ENCODE measurements around the gene CCDC74B. TPM values are rescaled to one million over a fixed set of nuclear protein-coding genes. Genes with fewer than 3 reads are reported as not detected.
"Not testable (repeated sequence)": the region's sequence is repeated elsewhere in the genome, so short reads cannot be mapped to it uniquely, and the experiment has no call there.

The CCDC74B gene
- total RNA-seq (ENCODE audit: insufficient read depth, low replicate concordance) = 1.7 TPM

DNA sequence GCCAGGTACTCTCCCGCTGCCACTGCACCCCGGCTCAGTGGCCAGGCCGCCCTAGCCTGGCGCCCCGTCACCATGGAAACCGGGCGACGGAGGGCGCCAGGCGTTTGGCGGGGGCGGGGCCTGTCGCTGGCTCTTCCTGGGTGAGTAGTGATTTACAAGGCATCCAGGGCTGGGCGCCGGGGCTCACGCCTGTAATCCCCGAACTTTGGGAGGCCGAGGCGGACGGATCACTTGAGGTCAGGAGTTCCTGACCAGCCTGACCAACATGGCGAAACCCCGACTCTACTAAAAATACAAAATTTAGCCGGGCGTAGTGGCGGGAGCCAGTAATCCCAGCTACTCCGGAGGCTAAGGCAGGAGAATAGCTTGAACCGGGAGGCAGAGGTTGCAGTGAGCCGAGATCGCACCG is at the start of gene CCDC74B:
Gene CCDC74B, minus strand, starts transcription at position 107 of the 409 bp plus-strand sequence. CDS start 116 bp downstream, outside the sequence.
- DNase-seq (ENCODE audit: low spot score) = peak; percentile 10

DNA sequence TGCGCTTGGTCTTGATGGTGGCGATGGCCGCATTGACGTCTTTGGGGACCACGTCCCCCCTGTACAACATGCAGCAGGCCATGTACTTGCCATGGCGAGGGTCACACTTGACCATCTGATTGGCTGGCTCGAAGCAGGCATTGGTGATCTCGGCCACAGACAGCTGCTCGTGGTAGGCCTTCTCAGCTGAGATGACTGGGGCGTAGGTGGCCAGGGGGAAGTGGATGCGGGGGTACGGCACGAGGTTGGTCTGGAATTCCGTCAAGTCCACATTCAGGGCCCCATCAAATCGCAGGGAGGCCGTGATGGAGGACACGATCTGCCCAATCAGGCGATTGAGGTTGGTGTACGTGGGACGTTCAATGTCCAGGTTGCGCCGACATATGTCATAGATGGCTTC is 48.9 kb upstream of the CCDC74B start:
- DNase-seq (ENCODE audit: low spot score) = not testable (repeated sequence)

DNA sequence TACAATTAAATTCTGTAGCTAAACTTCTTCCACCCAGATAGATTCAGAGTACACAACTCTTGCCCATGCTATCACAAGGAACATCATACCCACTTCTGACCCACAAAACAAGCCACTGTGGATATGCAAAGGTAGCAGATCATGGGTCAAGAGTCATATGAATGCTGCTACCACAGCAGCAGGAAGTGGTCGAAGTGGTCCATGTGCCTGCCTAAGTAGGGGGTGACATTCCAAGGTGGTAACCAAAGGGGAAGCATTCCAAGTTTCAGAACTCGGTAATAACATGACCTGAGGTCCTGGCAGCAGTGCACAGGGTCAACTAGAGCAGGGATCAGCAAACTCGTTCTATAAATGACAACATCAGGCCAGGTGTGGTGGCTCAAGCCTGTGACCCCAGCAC is 47.5 kb upstream of the CCDC74B start:
- DNase-seq (ENCODE audit: low spot score) = not testable (repeated sequence)

DNA sequence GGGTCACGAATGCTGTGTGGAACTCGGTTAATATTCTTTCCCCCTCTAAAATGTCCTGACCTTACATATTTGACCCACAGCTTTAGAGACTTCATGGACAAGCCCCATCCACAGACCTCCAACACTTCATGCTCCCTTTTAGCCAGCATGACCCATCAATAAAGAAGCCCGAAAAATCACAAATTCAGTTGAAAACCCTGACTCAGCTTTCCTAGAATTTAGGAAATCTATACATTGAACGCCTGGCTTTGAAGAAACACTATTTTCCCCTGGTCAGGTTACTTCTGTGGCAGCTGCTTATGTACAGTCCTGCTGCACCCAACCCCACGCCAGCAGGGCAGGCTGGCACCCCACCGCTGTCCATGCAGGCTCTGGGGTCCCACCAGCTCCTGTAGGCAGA is 46.4 kb upstream of the CCDC74B start:
- not testable (repeated sequence) for DNase-seq (ENCODE audit: low spot score)

GRCh38 chr2:130190237-130190636 is 45.3 kb upstream of the CCDC74B start:
- DNase-seq (ENCODE audit: low spot score) = no peak

- not testable (repeated sequence) for DNase-seq (ENCODE audit: low spot score)
Observed at GRCh38 chr2:130188958-130189357, 44.0 kb upstream of the CCDC74B start.

- DNase-seq (ENCODE audit: low spot score) = not testable (repeated sequence)
Observed at GRCh38 chr2:130187859-130188792, 43.2 kb upstream of the CCDC74B start.

DNA sequence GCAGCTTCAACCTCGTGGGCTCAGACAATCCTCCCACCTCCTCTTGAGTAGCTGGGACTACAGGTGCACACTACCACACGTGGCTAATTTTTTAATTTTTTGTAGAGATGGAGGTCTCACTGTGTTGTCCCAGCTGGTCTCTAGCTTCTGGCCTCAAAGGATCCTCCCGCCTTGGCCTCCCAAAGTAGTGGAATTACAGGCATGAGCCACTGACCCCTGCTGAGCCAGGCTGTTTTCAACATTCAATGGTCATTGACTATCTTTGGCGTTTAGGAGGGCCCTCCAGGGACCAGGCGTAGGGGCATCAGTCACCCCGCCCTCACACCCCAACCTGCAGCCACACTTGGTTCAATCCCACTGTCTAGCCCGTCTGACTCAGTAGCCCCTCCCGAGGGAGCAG is 42.4 kb upstream of the CCDC74B start:
- no peak for DNase-seq (ENCODE audit: low spot score)

DNA sequence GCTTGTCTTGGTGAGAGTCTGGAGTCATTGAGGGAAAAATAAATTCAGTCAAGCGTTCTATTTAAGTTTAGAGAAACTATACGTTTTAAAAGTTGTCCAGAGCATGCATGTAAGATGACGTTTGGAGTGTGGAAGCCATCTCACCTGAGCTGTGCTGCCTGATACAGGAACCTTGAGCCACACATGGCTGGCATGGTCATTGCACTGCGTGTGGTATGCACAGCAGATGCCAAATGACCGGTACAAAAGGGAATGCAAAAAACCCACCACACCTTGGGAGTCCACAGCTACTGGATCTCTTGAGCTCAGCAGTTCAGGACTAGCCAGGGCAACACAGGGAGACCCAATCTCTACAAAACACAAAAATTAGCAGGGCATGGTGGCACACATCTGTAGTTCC is 41.5 kb upstream of the CCDC74B start:
- no peak for DNase-seq (ENCODE audit: low spot score)

DNA sequence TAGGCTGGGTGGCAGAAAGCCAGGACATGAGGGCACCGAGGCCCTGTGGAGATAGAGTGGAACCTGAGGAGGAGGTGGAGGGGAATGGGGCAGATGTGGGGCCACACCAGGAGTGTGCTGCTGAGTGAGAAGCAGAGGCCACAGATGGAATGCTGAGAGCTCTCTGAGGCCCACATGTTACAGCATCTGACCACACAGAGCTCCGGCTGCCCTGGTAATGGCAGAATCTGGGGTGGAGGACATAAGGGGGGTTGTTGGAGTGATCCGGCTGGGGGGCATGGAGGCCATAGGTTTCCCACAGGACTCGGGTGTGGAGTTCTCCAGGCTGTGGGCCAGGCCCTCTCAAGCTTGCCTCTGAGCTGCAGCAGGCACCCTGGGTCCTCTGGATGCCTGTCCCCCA is 41.0 kb upstream of the CCDC74B start:
- no peak for DNase-seq (ENCODE audit: low spot score)

GRCh38 chr2:130185436-130185835 is 40.5 kb upstream of the CCDC74B start:
- DNase-seq (ENCODE audit: low spot score) = no peak

DNA sequence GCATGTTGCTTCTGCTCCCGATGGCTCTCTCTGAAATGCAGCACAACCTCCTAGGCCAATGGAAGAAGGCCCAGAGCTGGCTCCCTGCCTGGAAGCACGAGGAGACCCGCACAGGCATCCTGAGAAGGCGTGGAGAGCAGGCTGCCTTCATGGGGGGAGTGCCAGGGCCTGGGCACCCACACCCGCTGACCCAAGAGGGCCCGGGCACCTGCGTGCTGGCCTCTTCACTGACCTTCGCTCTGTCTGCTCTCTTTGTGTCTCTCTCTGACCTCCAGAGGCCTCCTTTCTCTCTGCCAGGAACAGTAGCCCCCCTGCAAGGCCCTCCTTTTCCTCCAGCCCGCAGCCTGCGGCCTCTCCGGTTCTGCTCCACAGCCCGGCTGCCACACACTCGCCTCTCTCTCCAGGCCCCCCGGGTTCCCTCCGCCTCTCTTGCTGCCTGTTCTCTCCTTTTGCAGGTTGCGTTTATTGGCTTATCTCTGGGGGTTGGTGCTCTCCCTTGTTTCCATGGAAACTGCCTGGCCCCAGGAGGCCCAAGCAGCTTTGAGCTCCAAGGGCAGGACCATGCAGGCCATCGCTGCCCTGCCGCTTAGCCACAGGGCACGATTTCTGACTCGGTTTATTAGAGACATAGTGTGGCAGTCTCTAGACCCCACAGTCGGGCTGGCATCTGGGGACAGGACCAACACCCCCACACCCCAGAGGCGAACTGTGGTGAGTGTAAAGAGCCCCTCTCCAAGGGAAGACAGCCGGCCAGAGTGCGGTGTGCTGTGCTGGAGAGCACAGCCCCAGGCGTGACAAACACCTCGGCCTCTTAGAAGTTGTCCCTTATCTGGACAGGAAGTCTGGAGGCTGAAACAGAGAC is 38.8 kb upstream of the CCDC74B start:
- DNase-seq (ENCODE audit: low spot score) = peak; percentile 69

GRCh38 chr2:130182826-130183511 is 38.1 kb upstream of the CCDC74B start:
- peak; percentile 11 for DNase-seq (ENCODE audit: low spot score)

- peak; percentile 91 for DNase-seq (ENCODE audit: low spot score)
Observed at GRCh38 chr2:130181880-130182682, 37.2 kb upstream of the CCDC74B start, which contains the start of gene MZT2B. Gene MZT2B, plus strand, starts transcription at chr2:130182262. Its CDS starts 21 bp downstream, at chr2:130182283.

DNA sequence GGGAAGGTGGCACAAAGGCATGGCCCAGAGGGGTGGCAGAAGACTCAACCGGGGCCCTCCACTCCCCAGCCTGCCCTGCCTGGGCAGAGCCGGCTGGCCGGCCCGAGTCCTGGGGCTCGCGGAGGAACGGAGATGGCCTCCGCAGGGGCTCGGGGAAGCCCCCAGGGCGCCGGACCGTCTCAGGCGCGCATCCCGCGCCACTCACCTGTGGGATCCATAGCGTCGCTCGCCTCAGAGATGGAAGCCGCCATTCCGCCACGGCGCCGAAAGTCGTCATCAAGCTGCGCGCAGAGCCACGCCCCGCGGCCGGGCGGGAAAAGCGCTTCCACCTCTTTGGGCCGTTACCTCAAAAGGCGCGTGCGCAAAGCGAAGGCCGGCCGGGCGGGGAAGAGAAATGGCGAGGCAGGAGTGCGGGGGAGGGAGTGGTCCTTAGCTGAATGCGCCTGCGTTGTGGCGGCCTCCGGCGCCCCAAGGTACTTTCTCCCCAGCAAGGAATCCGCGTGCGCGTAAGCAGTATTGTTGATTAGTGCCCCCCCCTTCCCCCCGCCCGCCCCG is 36.5 kb upstream of the CCDC74B start, which contains the start of gene SMPD4:
Gene SMPD4, minus strand, starts transcription at position 278 of the 555 bp plus-strand sequence. CDS start 5,010 bp downstream, outside the sequence.
- peak; percentile 99 for DNase-seq (ENCODE audit: low spot score)

- not testable (repeated sequence) for DNase-seq (ENCODE audit: low spot score)
Observed at GRCh38 chr2:130180404-130181324, 35.8 kb upstream of the CCDC74B start.

DNA sequence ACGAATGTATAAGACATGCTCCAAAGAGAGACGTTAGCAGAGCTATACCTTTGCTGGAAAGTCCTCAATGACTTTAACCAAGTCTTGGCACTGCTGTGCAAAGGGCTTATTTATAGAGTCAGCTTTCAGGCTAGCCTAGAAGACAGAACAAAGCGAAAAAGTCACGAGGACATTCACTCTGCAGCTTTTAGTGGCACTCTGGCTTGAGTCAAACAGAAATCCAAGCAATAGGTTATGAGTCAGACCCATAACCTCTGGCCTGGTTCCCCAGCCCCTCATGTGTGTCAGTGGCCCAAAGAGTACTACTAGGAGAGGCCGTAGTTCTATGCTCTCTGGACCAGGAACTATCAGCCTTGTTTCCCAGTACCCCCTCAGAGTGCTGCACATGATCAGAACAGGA is 30.0 kb upstream of the CCDC74B start:
- not testable (repeated sequence) for DNase-seq (ENCODE audit: low spot score)

GRCh38 chr2:130169896-130170295 is 25.0 kb upstream of the CCDC74B start:
- DNase-seq (ENCODE audit: low spot score) = no peak

DNA sequence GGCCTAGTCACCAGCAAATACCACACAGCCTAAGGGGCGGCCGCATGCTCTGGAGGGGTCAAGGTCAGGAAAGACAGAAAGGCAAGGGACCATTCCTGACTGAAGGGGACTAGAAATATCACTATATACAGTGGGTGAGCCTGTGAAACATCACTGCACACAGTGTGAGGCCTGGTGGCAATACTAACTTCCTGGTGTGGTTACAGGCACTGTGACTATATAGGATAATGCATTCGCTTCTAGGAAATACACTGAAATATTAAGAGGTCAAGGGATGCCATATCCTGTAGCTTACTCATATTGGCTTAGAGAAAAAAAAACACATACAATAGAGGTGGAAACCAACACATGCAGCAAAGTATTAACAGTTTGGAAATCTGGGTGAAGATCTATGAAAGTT is 24.3 kb upstream of the CCDC74B start:
- DNase-seq (ENCODE audit: low spot score) = not testable (repeated sequence)
